MM.1S (cell line): Measurements from ENCODE around the gene CAMK2N1.

Source experiments
- DNase-seq: peaks from one replicate; pipeline ENCODE4 v3.0.0-alpha.2; 2015
- H2AFZ ChIP-seq: fragments of 300-600 bp; sonication (generic); 2 replicates; pipeline ENCODE4 v1.6.0; 2016; ENCODE audit warnings: antibody characterized with exemption, low read length
- H3F3A ChIP-seq: fragments of 300-600 bp; sonication (generic); 2 replicates; pipeline ENCODE4 v1.6.1; 2016; ENCODE audit warnings: mild to moderate bottlenecking, antibody characterized with exemption, low read length, moderate library complexity, mixed read lengths; ENCODE audit not compliant: insufficient read depth
- H3K27ac ChIP-seq: fragments of 300-600 bp; sonication (generic); 2 replicates; pipeline ENCODE4 v1.5.1; 2016; ENCODE audit warnings: mild to moderate bottlenecking, low read length
- H3K27me3 ChIP-seq: fragments of 300-600 bp; sonication (generic); replicated peaks from 2 replicates; pipeline ENCODE4 v1.6.0; 2016; ENCODE audit warnings: low read length; ENCODE audit not compliant: insufficient read depth
- H3K36me3 ChIP-seq: fragments of 300-600 bp; sonication (generic); replicated peaks from 2 replicates; pipeline ENCODE4 v1.6.1; 2016; ENCODE audit warnings: mild to moderate bottlenecking, low read length, mixed read lengths; ENCODE audit not compliant: insufficient read depth
- H3K4me1 ChIP-seq: fragments of 300-600 bp; sonication (generic); 2 replicates; pipeline ENCODE4 v1.6.1; 2016; ENCODE audit warnings: low read length, mixed read lengths
- H3K4me2 ChIP-seq: fragments of 300-600 bp; sonication (generic); 2 replicates; pipeline ENCODE4 v1.6.0; 2016; ENCODE audit warnings: low read depth, low read length
- H3K4me3 ChIP-seq: fragments of 300-600 bp; sonication (generic); 2 replicates; pipeline ENCODE4 v1.5.1; 2016; ENCODE audit warnings: low read length, mixed read lengths
- H3K79me2 ChIP-seq: fragments of 300-600 bp; sonication (generic); 2 replicates; pipeline ENCODE4 v1.6.1; 2016; ENCODE audit warnings: mixed run types, low read length, mixed read lengths
- H3K9ac ChIP-seq: fragments of 300-600 bp; sonication (generic); 2 replicates; pipeline ENCODE4 v1.6.1; 2016; ENCODE audit warnings: low read length, mixed read lengths
- H3K9me2 ChIP-seq: fragments of 300-600 bp; sonication (generic); replicated peaks from 2 replicates; pipeline ENCODE4 v1.6.1; 2016; ENCODE audit warnings: mild to moderate bottlenecking, low read length, mixed read lengths; ENCODE audit not compliant: insufficient read depth
- H3K9me3 ChIP-seq: fragments of 300-600 bp; sonication (generic); replicated peaks from 2 replicates; pipeline ENCODE4 v1.6.1; 2016; ENCODE audit warnings: mild to moderate bottlenecking, low read length, mixed read lengths; ENCODE audit not compliant: insufficient read depth
- H4K20me1 ChIP-seq: fragments of 300-600 bp; sonication (generic); 2 replicates; pipeline ENCODE4 v1.6.1; 2016; ENCODE audit warnings: mild to moderate bottlenecking, low read length, moderate library complexity, mixed read lengths; ENCODE audit not compliant: insufficient read depth
- EZH2 ChIP-seq: fragments of 300-600 bp; sonication (generic); optimal IDR thresholded peaks from 2 replicates; pipeline ENCODE3; 2017; ENCODE audit warnings: low read depth, mild to moderate bottlenecking, antibody characterized with exemption, low read length, mixed read lengths
- EZH2phosphoT487 ChIP-seq: fragments of 300-600 bp; sonication (generic); IDR thresholded peaks from 2 replicates; pipeline ENCODE4 v1.6.1; 2018; ENCODE audit warnings: antibody characterized with exemption, low read length
- TF ChIP-seq, protein P1 (sequence below): fragments of 300-600 bp; sonication (generic); IDR thresholded peaks from 2 replicates; pipeline ENCODE4 v1.5.1; 2016; ENCODE audit warnings: antibody characterized with exemption, low read length, mixed read lengths

Gene CAMK2N1

DNA sequence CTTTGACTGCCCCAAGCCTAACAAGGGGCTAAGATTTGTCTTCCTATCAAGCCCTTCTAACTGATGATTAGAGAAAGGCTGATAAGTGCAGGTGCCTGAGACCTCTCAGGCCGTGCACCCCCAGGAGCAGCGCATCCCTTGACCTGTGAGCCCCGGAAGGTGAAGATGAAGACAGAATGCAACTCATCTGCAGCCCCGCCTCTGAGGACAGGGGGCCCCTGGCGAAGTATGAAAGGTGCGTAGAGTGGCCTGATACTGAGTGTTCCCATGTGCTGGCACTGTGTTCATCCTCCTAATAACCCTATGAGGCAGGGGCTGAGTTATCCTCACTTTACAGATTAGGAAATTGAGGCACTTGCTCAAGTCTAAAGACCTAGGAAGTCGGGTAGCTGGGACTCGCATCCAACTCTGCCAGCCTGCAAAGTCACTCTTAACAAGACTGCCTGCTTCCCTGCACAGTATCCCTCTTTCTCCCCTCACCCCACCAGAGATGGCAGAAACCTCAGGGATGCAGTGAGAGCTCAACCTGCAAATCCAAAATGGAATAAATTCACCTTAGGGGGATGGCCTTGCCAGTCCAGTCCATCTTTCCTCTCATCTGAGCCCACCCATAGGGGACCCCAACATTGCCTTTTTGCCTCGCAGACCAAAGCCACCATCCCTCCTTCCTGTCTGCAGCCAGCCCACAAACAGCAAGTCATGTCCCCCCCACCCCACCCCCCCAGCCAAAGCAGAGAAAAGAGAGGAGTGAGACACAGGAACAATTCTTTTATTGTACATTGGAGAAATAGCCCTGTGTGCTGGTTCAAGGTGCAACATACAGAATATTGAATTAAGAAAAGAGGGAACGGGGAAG, 4.1 kb downstream of the CAMK2N1 start:
- no peaks in the 10 kb centered on the region for H3K9me2 ChIP-seq
- no peak overlapping the region for H3K27ac ChIP-seq
- no peak overlapping the region for H3K4me2 ChIP-seq
- no peaks in the 10 kb centered on the region for H3K4me1 ChIP-seq
- no peak overlapping the region for H3K9ac ChIP-seq
- no peak overlapping the region for H3K4me3 ChIP-seq
- H3K79me2 ChIP-seq: no peaks in the 10 kb centered on the region
- TF ChIP-seq, protein P1, sequence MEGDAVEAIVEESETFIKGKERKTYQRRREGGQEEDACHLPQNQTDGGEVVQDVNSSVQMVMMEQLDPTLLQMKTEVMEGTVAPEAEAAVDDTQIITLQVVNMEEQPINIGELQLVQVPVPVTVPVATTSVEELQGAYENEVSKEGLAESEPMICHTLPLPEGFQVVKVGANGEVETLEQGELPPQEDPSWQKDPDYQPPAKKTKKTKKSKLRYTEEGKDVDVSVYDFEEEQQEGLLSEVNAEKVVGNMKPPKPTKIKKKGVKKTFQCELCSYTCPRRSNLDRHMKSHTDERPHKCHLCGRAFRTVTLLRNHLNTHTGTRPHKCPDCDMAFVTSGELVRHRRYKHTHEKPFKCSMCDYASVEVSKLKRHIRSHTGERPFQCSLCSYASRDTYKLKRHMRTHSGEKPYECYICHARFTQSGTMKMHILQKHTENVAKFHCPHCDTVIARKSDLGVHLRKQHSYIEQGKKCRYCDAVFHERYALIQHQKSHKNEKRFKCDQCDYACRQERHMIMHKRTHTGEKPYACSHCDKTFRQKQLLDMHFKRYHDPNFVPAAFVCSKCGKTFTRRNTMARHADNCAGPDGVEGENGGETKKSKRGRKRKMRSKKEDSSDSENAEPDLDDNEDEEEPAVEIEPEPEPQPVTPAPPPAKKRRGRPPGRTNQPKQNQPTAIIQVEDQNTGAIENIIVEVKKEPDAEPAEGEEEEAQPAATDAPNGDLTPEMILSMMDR: no peak
- peaks cover 92% of the 10 kb centered on the region for H3K27me3 ChIP-seq
- H4K20me1 ChIP-seq: no peaks in the 10 kb centered on the region
- no peak overlapping the region for H2AFZ ChIP-seq
- no peaks in the 10 kb centered on the region for H3K36me3 ChIP-seq
- H3F3A ChIP-seq: no peaks in the 10 kb centered on the region
- no peak for DNase-seq
- no peaks in the 10 kb centered on the region for H3K9me3 ChIP-seq

DNA sequence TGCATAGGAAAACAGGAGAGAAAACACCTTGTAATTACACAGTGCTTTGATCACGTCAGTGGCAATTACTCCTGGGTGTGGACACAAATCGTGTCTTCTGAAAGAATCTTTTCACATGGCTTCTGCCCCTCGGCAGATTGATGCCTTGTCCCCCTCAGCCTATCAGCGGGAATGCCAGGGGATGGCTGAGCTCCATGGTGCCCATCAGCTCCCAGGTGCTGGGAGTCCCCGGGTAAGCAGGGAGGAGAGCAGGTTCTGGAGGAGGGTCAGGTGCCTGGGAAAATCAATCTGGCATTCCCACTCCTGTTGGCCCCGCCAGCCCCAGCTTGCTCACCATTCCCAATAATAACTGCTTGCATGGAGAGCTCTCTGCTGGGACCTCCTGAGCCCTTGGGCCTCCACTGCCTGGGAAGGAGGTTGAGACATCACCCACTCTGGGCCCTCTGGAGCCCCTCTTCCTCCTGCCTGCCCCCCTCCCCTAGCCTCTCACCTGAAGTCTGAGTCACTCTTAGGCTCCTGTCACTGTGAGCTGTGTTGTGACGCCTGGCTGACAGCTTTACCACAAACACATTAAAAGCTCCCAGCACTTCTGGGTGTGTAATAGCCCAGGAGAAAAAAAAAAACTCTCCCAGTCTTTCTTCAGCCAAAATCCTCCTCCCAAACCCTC, 4.9 kb downstream of the CAMK2N1 start:
- Histone ChIP-seq H3K9me2 (no peaks in the 10 kb centered on the region), H3K79me2 (no peaks in the 10 kb centered on the region), H3K27me3 (peaks cover 92% of the 10 kb centered on the region), H3K4me2 (no peak overlapping the region), H3K27ac (no peak overlapping the region), H4K20me1 (no peaks in the 10 kb centered on the region), H3K9me3 (no peaks in the 10 kb centered on the region), H2AFZ (no peak overlapping the region), H3K4me1 (no peaks in the 10 kb centered on the region), H3K36me3 (no peaks in the 10 kb centered on the region), H3F3A (no peaks in the 10 kb centered on the region), H3K4me3 (no peak overlapping the region), H3K9ac (no peak overlapping the region)
- DNase-seq: no peak
- TF ChIP-seq EZH2 (no peak), EZH2phosphoT487 (no peak)
- TF ChIP-seq, protein P1: no peak

DNA sequence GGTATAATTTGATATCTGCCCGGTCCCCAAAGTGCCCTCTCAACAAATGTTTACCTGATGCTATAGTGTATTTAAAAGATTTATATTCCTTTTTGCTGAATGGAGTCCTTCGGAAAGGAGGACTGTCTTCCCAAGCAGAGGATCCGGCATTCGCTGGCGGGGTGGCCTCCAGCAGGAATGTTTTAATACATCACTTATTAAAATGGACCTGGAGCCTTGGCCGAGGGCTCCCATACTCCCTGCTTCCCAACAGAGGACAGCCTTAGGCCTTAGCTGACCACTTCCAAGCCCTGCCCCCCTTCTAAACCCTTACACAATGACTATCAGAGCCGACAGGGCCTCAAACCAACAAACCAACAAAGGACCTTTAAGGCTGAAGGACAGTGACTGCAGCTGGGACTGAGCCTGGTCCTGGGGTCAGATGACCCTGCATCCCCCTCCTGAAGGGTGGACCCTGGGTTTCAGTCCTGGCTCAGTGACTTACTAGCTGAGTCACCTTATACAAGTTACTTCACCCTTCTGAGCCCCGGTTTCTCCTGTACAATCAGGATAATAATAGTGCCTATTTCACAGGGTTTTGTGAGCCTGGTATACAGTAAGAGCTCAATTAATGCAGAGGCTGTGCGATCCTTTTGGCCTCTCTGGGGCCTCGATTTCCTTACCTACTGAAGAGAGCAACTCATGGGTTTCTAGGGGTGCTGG, 5.6 kb downstream of the CAMK2N1 start:
- H3K9me3 ChIP-seq: no peaks in the 10 kb centered on the region
- no peak overlapping the region for H3K9ac ChIP-seq
- no peak overlapping the region for H3K4me3 ChIP-seq
- H3K27me3 ChIP-seq: peaks cover 95% of the 10 kb centered on the region
- TF ChIP-seq EZH2phosphoT487: no peak
- no peak for TF ChIP-seq EZH2
- TF ChIP-seq, protein P1: no peak
- no peaks in the 10 kb centered on the region for H3K79me2 ChIP-seq
- no peaks in the 10 kb centered on the region for H3F3A ChIP-seq
- H3K9me2 ChIP-seq: no peaks in the 10 kb centered on the region
- no peaks in the 10 kb centered on the region for H3K36me3 ChIP-seq
- H4K20me1 ChIP-seq: no peaks in the 10 kb centered on the region
- no peaks in the 10 kb centered on the region for H3K4me1 ChIP-seq
- H3K27ac ChIP-seq: no peak overlapping the region
- DNase-seq: no peak
- no peak overlapping the region for H3K4me2 ChIP-seq
- no peak overlapping the region for H2AFZ ChIP-seq
